NK-92 (cell line): Measurements from ENCODE around the gene TRPT1.
"Not testable (repeated sequence)": the region's sequence is repeated elsewhere in the genome, so short reads cannot be mapped to it uniquely, and the experiment has no call there.

Experiments used
- DNase-seq: peaks from one replicate; lab custom pipeline; 2025; ENCODE audit not compliant: unreplicated experiment; lab: John Stamatoyannopoulos, UW

The TRPT1 gene

DNA sequence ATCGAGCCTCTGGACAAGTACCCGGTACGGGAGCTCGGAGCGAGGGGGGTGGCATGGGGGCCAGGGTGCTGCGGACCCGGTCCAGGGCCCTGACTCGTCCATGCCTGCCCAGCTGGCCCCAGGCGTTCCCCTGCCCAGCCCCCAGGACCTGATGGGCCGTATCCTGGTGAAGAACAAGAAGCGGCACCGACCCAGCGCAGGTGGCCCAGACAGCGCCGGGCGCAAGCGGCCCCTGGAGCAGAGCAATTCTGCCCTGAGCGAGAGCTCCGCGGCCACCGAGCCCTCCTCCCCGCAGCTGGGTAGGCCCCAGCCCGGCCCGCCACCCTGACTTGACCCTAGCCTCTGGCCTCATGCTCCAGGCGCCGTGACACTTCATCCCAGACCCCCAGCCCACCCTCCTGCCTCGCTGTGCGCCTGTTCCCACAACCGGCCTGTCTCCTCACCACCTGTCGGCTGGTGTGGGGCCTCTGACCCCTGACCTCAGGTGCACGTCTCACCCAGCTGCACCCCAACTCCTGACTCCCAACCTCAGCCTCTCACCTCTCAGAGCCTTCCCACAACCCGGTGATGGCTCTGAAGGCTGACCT, 33.1 kb upstream of the TRPT1 start:
- DNase-seq: no peak

DNA sequence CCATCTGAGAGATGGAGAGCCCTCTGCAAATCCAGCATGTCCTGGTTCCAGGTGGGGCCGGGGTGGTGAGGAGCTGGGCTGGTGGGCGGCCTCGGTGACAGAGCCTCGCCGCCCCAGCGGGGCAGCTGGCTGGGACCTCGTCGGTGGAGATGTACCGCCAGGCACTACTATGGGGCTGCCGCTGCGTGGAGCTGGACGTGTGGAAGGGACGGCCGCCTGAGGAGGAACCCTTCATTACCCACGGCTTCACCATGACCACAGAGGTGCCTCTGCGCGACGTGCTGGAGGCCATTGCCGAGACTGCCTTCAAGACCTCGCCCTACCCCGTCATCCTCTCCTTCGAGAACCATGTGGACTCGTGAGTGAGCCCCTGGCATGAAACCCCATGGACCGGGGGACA, 32.4 kb upstream of the TRPT1 start:
- no peak for DNase-seq

DNA sequence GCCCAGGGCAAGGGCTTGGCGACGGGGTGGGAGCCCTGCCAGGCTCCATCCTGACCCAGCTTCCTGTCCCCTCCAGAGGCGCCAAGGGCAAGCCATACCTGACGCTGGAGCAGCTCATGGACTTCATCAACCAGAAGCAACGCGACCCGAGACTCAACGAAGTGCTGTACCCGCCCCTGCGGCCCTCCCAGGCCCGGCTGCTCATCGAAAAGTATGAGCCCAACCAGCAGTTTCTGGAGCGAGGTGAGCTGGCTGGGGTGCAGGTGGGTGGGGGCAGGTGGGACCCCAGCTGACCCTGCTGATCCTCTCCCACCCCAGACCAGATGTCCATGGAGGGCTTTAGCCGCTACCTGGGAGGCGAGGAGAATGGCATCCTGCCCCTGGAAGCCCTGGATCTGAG, 30.3 kb upstream of the TRPT1 start:
- no peak for DNase-seq

DNA sequence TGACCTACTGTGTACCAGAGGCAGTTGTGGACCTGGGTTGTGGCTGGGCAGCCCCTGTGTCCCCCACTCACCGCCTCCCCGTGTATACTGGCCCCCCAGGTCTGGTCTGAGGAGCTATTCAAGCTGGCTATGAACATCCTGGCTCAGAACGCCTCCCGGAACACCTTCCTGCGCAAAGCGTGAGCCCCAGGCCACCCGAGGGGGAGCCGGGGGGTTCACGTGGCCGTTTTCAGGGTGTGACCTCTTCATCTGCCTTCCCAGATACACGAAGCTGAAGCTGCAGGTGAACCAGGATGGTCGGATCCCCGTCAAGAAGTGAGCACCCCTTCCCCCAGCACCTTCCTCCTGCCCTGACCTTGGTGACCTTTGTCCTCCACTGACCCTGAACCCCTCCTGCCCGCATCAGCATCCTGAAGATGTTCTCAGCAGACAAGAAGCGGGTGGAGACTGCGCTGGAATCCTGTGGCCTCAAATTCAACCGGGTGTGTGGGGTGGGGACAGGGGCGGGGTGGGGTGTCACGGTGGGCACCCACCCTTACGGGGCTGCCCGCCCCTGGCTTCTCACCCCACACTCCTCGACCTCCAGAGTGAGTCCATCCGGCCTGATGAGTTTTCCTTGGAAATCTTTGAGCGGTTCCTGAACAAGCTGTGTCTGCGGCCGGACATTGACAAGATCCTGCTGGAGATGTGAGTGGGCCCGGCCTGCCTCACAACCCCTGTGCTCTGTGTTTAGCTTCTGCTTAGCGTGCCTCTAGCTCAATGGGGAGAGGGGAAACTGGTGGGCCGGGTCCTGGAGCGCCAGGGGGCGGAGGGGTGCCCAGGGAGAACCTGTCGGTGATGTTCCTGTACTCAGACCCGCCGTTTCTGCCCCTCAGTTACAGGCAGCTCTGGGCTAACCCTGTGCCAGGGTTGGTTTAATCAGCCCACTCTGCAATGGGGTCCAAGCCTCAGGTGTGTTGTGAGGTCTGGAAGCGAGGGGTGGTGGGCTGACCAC, 29.4 kb upstream of the TRPT1 start:
- DNase-seq: no peak

DNA sequence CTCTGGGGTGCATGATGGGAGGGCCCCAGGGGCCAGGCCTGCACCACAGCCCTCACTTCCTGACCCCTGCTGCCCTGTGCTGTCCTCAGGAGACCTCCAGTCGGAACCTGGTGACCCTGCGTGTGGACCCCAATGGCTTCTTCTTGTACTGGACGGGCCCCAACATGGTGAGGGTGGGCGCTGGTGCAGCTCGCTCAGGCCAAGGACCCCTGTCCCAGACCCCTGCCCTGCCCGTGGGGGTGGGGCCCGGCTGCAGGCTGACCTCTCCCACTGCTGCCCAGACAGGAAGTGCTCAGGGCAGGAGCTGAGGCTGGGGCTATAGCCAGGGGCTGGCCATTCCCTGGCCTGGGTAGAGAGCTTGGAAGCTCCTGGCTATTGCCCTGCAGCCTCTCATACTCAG, 28.3 kb upstream of the TRPT1 start:
- DNase-seq: no peak

DNA sequence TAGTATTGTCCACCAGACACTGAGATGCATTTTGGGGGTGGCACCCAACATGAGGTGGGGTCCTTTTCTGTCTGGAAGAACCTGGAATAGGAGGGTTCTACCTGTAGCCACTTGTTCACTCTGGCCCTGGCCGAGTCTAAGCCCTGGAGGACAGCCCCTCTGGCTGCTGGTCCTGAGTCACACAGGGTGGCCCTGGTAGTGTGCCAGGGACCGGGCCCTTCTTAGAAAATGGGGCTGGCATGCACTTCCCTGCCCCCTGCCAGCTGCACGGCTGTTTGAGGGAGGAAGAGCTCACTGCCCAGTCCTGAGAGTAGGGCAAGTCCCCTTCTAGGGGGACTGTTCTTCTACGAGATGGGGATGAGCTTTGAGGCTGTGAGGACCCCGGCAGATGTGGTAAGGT, 27.5 kb upstream of the TRPT1 start:
- DNase-seq: no peak

DNA sequence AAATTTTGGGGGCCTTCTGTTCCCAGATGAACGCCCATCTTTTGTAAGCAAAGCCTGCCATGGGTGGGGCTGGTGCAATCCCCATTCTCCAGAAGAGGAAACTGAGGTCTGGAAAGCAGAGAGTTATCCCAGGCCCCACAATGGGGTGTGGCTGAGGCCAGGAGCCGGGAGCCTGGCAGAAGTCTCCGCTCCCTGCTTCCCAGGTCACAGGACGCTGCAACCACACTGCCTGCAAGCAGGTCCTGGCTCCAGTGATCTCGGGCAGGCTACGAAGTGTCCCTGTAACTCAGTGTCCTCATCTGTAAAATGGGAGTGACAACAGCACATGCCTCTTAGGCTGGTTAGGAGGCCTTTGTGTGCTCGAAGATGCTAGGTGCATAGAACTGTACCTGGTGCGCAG, 27.1 kb upstream of the TRPT1 start:
- no peak for DNase-seq

DNA sequence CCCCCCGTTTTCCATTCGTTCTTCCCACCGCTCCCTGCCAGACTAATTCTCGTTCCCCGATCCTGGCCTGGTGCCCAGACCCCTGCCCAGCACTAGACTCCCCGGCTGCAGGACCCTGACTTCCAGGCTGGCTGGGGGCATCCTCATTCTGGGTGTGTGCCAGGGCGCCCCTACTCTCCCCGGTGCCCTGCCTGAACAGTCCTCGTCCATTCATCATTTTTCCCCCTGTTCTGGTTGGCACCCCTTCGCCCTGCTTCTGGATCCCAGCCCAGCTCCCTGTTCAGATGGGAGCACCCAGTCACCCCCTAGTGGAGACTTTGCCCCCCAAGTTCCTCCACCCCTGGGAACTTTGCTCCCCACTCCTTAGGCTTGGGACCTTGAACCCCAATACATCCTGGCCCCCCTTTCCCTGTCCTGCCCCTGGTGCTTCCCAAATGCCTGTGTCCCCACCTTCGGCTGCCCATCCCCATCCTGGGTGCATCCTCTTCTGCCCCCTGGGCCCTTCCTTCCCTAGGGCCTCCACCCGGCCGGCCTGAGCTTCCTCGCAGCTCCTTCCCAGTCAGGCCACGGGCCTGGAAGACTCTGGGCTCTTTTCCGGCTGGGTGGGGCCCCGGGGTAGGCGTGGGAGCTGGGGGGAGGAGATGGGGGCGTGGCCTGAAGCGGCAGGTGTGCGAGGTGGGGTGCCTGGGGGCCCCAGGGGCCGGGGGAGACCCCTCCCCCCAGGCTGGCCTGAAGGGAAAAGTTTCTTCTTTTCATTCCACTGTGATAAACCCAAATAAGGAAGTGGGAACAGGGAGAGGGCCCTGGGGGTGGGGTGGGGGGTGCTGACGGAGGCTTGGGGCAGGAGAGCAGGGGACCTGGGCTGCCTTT, 26.3 kb upstream of the TRPT1 start:
- no peak for DNase-seq

DNA sequence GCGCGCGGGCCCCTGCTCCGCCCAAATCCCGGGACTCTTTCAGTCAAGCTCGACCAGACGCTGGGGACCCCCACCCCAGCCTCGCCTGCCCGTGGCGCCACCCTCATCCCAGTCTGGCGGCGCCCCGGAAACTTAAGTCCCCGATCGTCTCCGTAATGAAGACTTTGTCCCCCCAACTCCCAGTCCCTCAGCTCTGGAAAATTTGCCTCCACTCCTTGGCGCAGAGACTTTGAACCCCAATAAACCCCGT, 25.7 kb upstream of the TRPT1 start:
- DNase-seq: no peak

DNA sequence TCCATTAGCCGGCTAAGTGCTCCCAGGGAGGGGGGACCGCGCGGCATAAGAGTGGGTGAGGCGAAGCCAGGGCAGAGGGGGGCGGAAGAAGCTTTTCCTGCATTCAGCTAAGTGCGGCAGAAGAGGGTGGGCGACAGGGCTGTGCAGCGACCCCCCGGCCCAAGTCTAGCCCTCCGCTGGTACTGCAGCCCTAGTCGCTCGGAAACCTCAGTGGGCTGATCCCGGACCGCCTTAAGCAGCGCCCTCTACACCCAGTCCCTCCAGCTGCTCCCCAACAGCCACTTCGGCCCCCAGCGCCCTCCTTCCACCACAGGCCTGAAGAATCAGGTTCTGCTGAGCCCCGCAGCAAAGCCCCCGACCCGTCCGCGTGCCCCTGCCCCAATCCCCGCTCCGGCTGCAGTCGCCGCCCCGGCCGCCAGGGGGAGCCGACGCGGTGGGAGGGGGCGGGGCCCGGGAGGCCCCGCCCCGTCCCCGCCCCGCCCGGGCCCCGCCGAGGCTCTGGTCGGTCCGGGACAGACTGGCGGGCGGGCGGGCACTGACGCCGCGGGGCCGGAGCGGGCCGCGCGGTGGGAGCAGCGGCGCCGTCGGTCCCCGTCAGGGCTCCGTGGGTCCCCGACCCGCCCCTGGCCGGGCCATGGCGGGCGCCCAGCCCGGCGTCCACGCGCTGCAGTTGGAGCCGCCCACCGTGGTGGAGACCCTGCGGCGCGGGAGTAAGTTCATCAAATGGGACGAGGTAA, 25.2 kb upstream of the TRPT1 start, which contains the start of gene PLCB3:
PLCB3 (plus strand) TSS at position 515 of the 737 bp plus-strand sequence; CDS start at position 635, 120 bp downstream.
- DNase-seq: no peak

DNA sequence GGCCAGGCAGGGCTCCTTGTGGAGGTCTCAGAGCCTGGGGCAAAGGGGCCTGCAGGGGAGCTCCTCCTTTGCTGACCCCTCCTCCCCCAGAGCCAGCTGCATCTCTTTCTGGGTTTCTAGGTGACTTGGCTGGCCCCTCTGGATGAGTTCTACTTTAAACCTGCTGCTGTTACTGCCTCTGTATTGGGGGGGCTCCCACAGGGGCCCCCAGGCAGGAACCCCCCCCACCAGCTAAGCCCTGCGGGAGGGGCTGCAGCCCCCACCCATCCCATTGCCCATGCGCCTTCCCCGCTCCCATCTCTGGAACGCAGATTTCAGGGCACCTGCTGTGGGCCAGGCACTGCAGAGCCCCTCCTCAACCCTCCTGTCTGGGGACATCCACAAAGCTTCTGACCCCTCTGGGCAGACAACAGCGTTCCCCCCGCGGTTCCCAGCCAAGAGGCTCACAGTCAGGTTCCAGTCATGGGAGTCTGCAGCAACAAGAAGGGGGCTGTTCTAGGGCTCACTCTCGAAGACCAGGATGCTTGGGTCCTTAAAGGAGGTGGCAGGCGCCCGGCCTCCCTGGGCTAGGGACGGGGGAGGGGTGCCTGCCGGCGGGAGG, 24.5 kb upstream of the TRPT1 start:
- DNase-seq: no peak

DNA sequence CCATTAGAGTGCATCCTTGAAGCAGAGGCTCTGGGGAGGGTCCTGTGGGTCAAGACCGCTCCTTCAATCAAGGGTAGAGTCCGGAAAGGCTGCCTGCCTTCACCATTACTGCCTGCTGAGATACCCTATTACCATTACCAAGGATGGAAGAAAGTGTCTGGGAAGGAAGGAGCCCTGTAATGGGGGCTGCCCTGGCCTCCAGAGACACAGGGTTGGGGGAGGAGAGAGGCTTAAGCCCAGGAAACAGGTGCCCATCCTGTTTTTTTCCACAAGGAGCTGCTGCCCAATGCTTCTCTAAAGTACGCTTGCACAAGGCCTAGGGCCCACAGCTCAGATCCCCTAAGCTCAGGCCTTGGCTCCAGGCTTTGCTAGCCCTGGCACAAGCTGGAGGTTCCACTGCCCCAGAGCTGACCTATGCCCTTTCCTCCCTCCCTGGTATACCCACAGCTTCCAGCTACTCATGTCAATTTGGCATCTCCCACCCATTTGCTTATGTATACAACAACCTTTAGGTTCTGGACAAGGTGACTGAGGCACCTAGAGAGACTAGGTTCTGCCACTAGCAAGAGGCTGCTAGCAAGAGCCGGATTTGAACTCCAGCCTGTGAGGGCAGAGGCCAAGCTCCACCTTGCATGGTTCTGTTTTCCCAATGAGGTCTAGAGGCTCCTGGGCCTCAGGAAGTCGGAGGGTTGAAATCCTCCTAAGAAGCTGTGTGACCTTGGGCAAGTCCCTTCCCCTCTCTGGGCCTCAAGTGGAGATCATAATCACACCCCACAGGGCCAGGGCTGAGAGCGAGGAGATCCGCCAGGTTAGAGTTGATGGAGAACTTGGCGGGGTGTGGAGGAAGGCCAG, 23.8 kb upstream of the TRPT1 start:
- DNase-seq: no peak

DNA sequence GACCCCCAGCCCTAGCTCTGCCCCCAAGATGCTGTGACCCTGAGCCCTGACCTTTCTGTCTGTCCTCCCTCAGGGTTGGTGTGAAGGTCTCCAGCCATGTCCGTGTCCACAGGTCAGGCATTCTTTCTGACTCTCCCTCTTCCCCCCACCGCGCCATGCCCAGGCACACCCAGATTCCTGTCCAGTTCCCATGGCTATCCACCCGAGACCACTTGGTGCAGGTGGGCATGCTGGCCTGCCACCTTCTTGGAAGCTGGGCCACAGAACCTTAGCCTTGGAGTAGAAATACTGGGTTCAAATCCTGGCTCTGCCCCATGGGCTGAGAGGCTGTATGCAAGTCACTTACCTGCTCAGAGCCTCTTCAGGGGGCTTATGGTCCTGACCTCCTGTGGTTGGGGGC, 23.1 kb upstream of the TRPT1 start:
- DNase-seq: no peak

DNA sequence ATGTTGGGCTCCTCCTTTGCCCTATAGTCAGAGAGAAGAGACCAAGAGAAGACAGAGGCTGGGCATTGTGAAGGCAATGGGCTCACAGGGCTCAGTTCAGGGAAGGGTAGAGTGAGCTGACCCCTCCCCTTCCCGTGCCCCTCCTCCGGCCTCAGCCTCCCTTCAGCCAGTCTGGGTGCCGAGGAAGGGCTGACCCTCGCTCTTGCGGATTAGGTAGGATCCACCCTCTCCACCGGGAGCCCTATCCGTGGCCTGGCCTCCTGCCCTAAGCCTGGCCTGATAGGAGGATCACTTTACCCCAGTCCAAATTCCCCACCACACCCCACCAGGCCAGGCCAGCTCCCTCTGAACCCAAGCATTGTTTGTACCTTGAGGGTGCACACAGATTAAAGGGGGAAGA, 22.6 kb upstream of the TRPT1 start:
- DNase-seq: no peak

DNA sequence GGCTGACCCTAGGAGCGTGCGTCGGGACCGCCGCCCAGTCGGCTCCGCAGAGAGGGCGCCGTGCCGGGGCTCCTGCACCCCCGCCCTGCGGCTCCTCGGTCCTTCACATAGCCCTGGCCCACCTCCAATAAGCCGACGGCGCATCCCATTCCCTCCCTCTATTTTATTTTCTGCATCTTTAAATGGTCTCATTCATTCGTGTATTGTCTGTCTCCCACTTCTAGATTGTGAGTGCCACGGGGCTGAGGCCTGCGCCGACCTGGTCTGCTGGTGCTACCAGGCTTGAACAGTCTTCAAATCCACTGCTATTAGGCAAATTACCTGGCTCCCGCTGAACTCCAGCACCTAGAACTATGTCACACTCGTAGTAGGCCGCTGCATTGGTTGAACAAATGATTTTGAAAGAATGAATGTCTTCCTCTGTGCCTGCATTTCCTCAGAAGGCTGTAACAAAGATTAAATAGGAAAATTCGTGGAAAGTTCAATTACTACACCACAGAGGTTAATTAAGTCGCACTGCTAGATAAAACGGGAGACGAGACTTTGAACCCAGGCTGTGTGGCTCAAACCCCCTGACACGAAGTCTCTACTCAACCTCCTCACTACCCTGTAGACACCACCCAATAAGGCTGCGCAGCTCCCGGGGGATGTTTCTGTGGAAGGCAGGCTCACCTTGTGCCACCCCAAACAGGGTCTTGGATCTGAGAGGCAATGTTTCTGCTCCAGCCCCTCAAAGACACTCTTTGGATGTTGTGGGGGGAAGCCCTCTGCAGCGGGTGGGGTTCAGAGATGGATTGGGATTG, 21.9 kb upstream of the TRPT1 start:
- DNase-seq: no peak

DNA sequence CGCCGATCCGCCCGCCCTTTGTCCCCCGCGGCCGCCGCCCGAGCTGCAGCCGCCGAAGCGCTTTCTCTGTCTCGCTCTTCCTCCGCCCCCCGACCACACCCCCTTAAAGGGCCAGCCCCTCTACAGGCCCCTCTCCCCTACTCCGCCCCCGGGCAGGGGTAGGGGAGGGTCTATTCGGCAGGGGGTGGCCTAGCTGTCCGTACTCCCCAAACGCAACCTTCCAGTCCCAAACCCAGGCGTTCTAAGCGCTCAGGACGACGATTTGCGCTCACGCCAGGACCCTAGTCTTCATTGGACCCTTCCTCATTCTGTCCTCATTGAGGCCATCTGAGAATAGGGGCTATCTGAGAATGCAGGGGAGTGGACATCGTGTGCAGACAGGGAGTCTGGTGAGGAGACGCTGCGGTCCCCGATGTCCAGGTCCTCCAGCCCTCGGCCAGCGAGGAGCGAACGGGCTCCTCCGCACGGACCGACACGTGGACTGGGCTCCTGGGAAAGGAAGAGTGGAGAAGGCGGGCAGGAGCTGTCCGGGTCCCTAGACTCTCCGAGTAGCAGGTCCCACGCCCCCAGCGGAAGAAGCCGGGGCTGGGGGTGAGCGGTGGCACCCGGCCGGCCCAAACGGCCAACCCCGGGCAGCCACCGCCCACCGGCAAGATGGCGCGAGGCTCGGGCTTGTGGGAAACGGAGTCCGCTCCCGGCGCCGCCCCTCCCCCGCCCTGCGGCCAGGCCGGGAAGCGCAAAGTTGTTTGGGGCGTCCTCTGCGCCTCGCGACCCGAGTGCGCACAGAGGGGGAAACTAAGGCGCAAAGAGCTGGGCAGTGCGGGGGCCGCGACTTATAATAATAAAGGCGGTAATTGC, 21.1 kb upstream of the TRPT1 start, which contains the start of gene PPP1R14B:
PPP1R14B (minus strand) TSS at position 73 of the 858 bp plus-strand sequence. CDS start 270 bp downstream, outside the sequence.
- no peak for DNase-seq

DNA sequence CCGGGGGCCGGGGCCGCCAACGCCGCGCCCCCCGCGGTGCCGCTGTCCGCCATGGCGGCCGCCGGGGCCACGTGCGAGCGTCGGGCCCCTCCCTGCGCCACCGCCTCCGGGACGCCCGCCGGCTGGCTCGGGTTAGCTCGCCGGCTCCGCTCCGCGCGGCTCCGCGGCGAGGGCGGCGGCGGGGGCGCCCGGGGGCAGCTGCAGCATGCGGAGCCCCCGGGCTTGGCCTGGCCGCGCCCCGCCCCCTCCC, 20.6 kb upstream of the TRPT1 start:
- not testable (repeated sequence) for DNase-seq
